Fibroblast of lung (primary cell): ENCODE results near the gene DCUN1D2. TPM values are rescaled to one million over a fixed set of nuclear protein-coding genes. Genes with fewer than 3 reads are reported as not detected.

Experiments used
- DNase-seq, 2 donors: peaks; one replicate each; pipeline versions ENCODE4 v3.0.0 to v3.0.0-alpha.2; 2010; ENCODE audit warnings: low read depth in 2 of 2
- H2AFZ ChIP-seq: 2 replicates; pipeline ENCODE4 v1.5.1; 2012; ENCODE audit warnings: low read length, control low read depth, inconsistent platforms
- H3K27ac ChIP-seq: 2 replicates; pipeline ENCODE4 v1.5.1; 2011; ENCODE audit warnings: low read length, control low read depth; ENCODE audit not compliant: insufficient read depth
- H3K27me3 ChIP-seq: 2 replicates; pipeline ENCODE4 v1.5.1; 2011; ENCODE audit warnings: mild to moderate bottlenecking, low read length; ENCODE audit not compliant: control insufficient read depth, insufficient read depth
- H3K36me3 ChIP-seq: 2 replicates; pipeline ENCODE4 v1.5.1; 2011; ENCODE audit warnings: low read length; ENCODE audit not compliant: control insufficient read depth, insufficient read depth
- H3K4me1 ChIP-seq: 2 replicates; pipeline ENCODE4 v1.5.1; 2011; ENCODE audit warnings: low read length; ENCODE audit not compliant: control insufficient read depth, insufficient read depth; ENCODE audit errors: extremely low read depth
- H3K4me2 ChIP-seq: 2 replicates; pipeline ENCODE4 v1.5.1; 2011; ENCODE audit warnings: low read length, control low read depth; ENCODE audit not compliant: insufficient read depth; ENCODE audit errors: extremely low read depth
- H3K4me3 ChIP-seq, 4 experiments: fragments of 200-600 bp in 1 of 4; sonication (generic) in 1 of 4; replicated peaks in 1 of 4; 2 replicates each; pipeline ENCODE4 v1.5.1; 2011 to 2016; ENCODE audit warnings: low read length in 4 of 4, low read depth in 3 of 4, mild to moderate bottlenecking in 3 of 4, control low read depth in 2 of 4, inconsistent platforms in 1 of 4, mixed read lengths in 1 of 4; ENCODE audit not compliant: insufficient read depth in 1 of 4; ENCODE audit errors: control extremely low read depth in 1 of 4
- H3K79me2 ChIP-seq: 2 replicates; pipeline ENCODE4 v1.5.1; 2012; ENCODE audit warnings: mild to moderate bottlenecking, low read length, inconsistent platforms; ENCODE audit not compliant: control insufficient read depth, insufficient read depth
- H3K9ac ChIP-seq: 2 replicates; pipeline ENCODE4 v1.5.1; 2011; ENCODE audit warnings: mild to moderate bottlenecking, low read length, control low read depth; ENCODE audit not compliant: insufficient read depth
- H3K9me3 ChIP-seq: 2 replicates; pipeline ENCODE4 v1.5.1; 2012; ENCODE audit warnings: low read depth, low read length; ENCODE audit not compliant: control insufficient read depth, insufficient read depth
- H4K20me1 ChIP-seq: 2 replicates; pipeline ENCODE4 v1.5.1; 2011; ENCODE audit warnings: low read length; ENCODE audit not compliant: control insufficient read depth, insufficient read depth; ENCODE audit errors: extremely low read depth
- CTCF ChIP-seq, 2 donors: IDR thresholded peaks in 1 of 2; conservative IDR thresholded peaks in 1 of 2; 1 replicate in 1 of 2; 2 replicates in 1 of 2; pipeline ENCODE4 v1.5.1; 2011 to 2012; ENCODE audit warnings: low read length in 2 of 2, control low read depth in 1 of 2, inconsistent platforms in 1 of 2, low read depth in 1 of 2, mild to moderate bottlenecking in 1 of 2
- EZH2 ChIP-seq: IDR thresholded peaks from 2 replicates; pipeline ENCODE4 v1.5.1; 2012; ENCODE audit warnings: low read length, control low read depth, mild to moderate bottlenecking; ENCODE audit errors: missing control alignments
- polyA plus RNA-seq, 2 donors: library from polyadenylated mRNA; depleted of rRNA in 1 of 2; stranded (reverse) in 1 of 2; unstranded in 1 of 2; fragments of >200 nt; gene quantifications; 2 replicates each; pipeline ENCODE4 v1.2.1, GENCODE V29; 2011 to 2012; ENCODE audit warnings: missing spikeins in 1 of 2
- total RNA-seq: library from RNA; depleted of rRNA; stranded (reverse); fragments of >200 nt; gene quantifications from 2 replicates; pipeline ENCODE4 v1.2.1, GENCODE V29; 2014

Gene DCUN1D2
- total and polyA plus RNA-seq, 2 donors (not counting 1 experiment from before 2014, with no cell fraction given) = 10.7 to 11.6 TPM

- peaks cover 29% of the 10 kb centered on the region for H3K36me3 ChIP-seq
- H3K4me1 ChIP-seq = no peaks in the 10 kb centered on the region
- peaks cover 17% of the 10 kb centered on the region for H3K79me2 ChIP-seq
- H3K9me3 ChIP-seq = no peaks in the 10 kb centered on the region
- H3K27ac ChIP-seq = no peak overlapping the region
- H2AFZ ChIP-seq = no peak overlapping the region
- no peak overlapping the region for H3K4me3 ChIP-seq
- DNase-seq = no peak
- H4K20me1 ChIP-seq = no peaks in the 10 kb centered on the region
- no peak for TF ChIP-seq EZH2
- TF ChIP-seq CTCF (conservative IDR thresholded peaks at IDR 0.05 in 1 of 2, IDR thresholded peaks at IDR 0.05 in 1 of 2; ENCODE audit: low read depth in 1 of 2, low read length in 2 of 2) = no peak
- no peak overlapping the region for H3K4me2 ChIP-seq
- H3K27me3 ChIP-seq = no peaks in the 10 kb centered on the region
- no peak overlapping the region for H3K9ac ChIP-seq
Observed at GRCh38 chr13:113509989-113510388, 19.5 kb upstream of the DCUN1D2 start.

- H4K20me1 ChIP-seq = no peaks in the 10 kb centered on the region
- H3K36me3 ChIP-seq = peaks cover 32% of the 10 kb centered on the region
Observed at GRCh38 chr13:113508521-113509254, 18.2 kb upstream of the DCUN1D2 start.

More at GRCh38 chr13:113508521-113509254, 18.2 kb upstream of the DCUN1D2 start:
- TF ChIP-seq EZH2 (no peak), CTCF (conservative IDR thresholded peaks at IDR 0.05 in 1 of 2, IDR thresholded peaks at IDR 0.05 in 1 of 2; ENCODE audit: low read depth in 1 of 2, low read length in 2 of 2) (no peak)
- Histone ChIP-seq H3K9me3 (no peaks in the 10 kb centered on the region), H3K79me2 (peaks cover 17% of the 10 kb centered on the region), H3K4me2 (no peak overlapping the region), H3K27ac (no peak overlapping the region), H3K9ac (no peak overlapping the region), H2AFZ (no peak overlapping the region), H3K4me3 (no peak overlapping the region), H3K4me1 (no peaks in the 10 kb centered on the region), H3K27me3 (no peaks in the 10 kb centered on the region)
- DNase-seq = no peak
